A549 (cell line): ENCODE measurements around the gene FN3KRP. TPM values are rescaled to one million over a fixed set of nuclear protein-coding genes. Genes with fewer than 3 reads are reported as not detected.

Experiments
- ATAC-seq, 2 experiments: fragments of 200-7000 bp in 1 of 2; fragments of >200 bp in 1 of 2; cut with Nextera tagmentation in 1 of 2; cut with Tn5 transposase in 1 of 2; 3 replicates each; pipeline versions ENCODE4 v1.8.0 to v1.9.1; 2018 to 2020; ENCODE audit warnings: mild to moderate bottlenecking in 1 of 2, moderate library complexity in 1 of 2
- CTCF ChIA-PET: fragments of 300-600 bp; sonication (Branson Sonifier 250); formaldehyde crosslinking; extraction: SDS; loops from one replicate; lab custom pipeline; 2021; ENCODE audit warnings: antibody characterized with exemption, inconsistent platforms; lab: Yijun Ruan, JAX
- POLR2A ChIA-PET: fragments of 350-600 bp; formaldehyde crosslinking; extraction: SDS; loops from one replicate; lab custom pipeline; 2021; ENCODE audit warnings: antibody characterized with exemption, inconsistent platforms; lab: Yijun Ruan, JAX
- DNase-seq, 2 experiments: peaks; one replicate each; pipeline versions ENCODE4 v3.0.0 to v3.0.0-alpha.2; 2011 to 2016; ENCODE audit warnings: low read depth in 1 of 2, low spot score in 1 of 2
- FAIRE-seq: peaks from 2 replicates; lab custom pipeline; 2011; peaks lifted over from hg19 to GRCh38; lab: Jason Lieb, UNC
- H3K27ac ChIP-seq, 2 experiments: fragments of >200 bp; sonication (Bioruptor Twin); formaldehyde crosslinking; 3 replicates each; pipeline ENCODE4 v1.5.1; 2016 to 2017
- H3K4me1 ChIP-seq: fragments of >200 bp; sonication (Bioruptor Twin); formaldehyde crosslinking; 3 replicates; pipeline ENCODE4 v1.6.1; 2016
- H3K4me2 ChIP-seq: fragments of >200 bp; sonication (Bioruptor Twin); formaldehyde crosslinking; 3 replicates; pipeline ENCODE4 v1.6.1; 2016
- H3K4me3 ChIP-seq: fragments of >200 bp; sonication (Bioruptor Twin); formaldehyde crosslinking; 3 replicates; pipeline ENCODE4 v1.5.1; 2016
- H3K9me3 ChIP-seq: fragments of >200 bp; sonication (Bioruptor Twin); formaldehyde crosslinking; 3 replicates; pipeline ENCODE4 v1.6.1; 2016
- BCL3 ChIP-seq: fragments of >200 bp; sonication (Bioruptor Twin); formaldehyde crosslinking; IDR thresholded peaks from 3 replicates; pipeline ENCODE4 v1.6.1; 2016
- CHD2 ChIP-seq: fragments of 150-350 bp; IDR thresholded peaks from 2 replicates; pipeline ENCODE4 v1.6.1; 2014; ENCODE audit warnings: low read length; ENCODE audit not compliant: partially characterized antibody
- EP300 ChIP-seq, 2 experiments: fragments of >200 bp; sonication (Bioruptor Twin); formaldehyde crosslinking; IDR thresholded peaks; 2 replicates in 1 of 2; 3 replicates in 1 of 2; pipeline ENCODE4 v1.6.1; 2016 to 2017
- HDAC2 ChIP-seq: fragments of 200-600 bp; sonication (generic); IDR thresholded peaks from 2 replicates; pipeline ENCODE4 v1.6.1; 2016
- HEYL ChIP-seq: fragments of 250-450 bp; sonication (Bioruptor Pico); IDR thresholded peaks from 2 replicates; pipeline ENCODE4 v1.8.0; 2021; ENCODE audit warnings: mild to moderate bottlenecking, moderate library complexity
- HOXB13 ChIP-seq: fragments of 250-450 bp; sonication (Bioruptor Pico); IDR thresholded peaks from 2 replicates; pipeline ENCODE4 v1.5.0; 2020; ENCODE audit warnings: low read depth, mild to moderate bottlenecking, moderate library complexity
- JUNB ChIP-seq: fragments of >200 bp; sonication (Bioruptor Twin); formaldehyde crosslinking; IDR thresholded peaks from 2 replicates; pipeline ENCODE4 v1.6.1; 2016
- KDM1A ChIP-seq: fragments of 200-600 bp; sonication (generic); IDR thresholded peaks from 2 replicates; pipeline ENCODE4 v1.6.1; 2016; ENCODE audit warnings: low read depth, mild to moderate bottlenecking
- MAFK ChIP-seq: fragments of 450-650 bp; IDR thresholded peaks from 2 replicates; pipeline ENCODE4 v1.6.1; 2014; ENCODE audit not compliant: partially characterized antibody
- PHF8 ChIP-seq: fragments of 200-600 bp; sonication (generic); IDR thresholded peaks from 2 replicates; pipeline ENCODE4 v1.6.1; 2016; ENCODE audit warnings: low read depth, mild to moderate bottlenecking, antibody characterized with exemption, moderate library complexity, borderline replicate concordance
- POLR2AphosphoS2 ChIP-seq: conservative IDR thresholded peaks from 2 replicates; pipeline ENCODE4 v1.6.1; 2012; ENCODE audit warnings: low read length, improper control_type of control experiment, inconsistent platforms
- RAD21 ChIP-seq, 2 experiments: fragments of >200 bp in 1 of 2; sonication (Bioruptor Twin) in 1 of 2; formaldehyde crosslinking in 1 of 2; IDR thresholded peaks in 1 of 2; conservative IDR thresholded peaks in 1 of 2; 2 replicates in 1 of 2; 3 replicates in 1 of 2; pipeline ENCODE4 v1.6.1; 2012 to 2018; ENCODE audit warnings: inconsistent platforms in 1 of 2
- RFX5 ChIP-seq: fragments of 450-650 bp; IDR thresholded peaks from 2 replicates; pipeline ENCODE4 v1.7.1; 2014; ENCODE audit warnings: antibody characterized with exemption, mild to moderate bottlenecking, moderate library complexity
- SMC3 ChIP-seq: fragments of >200 bp; sonication (Bioruptor Twin); formaldehyde crosslinking; IDR thresholded peaks from 3 replicates; pipeline ENCODE4 v1.6.1; 2018; ENCODE audit warnings: inconsistent platforms
- whole genome bisulfite sequencing: methylation state at CpG from one replicate; pipeline ENCODE4 v1.1.6; 2017; ENCODE audit errors: missing lambda C conversion rate; 5-methylcytosine and 5-hydroxymethylcytosine counted together
- polyA plus RNA-seq, 4 experiments: library from polyadenylated mRNA; depleted of rRNA in 3 of 4; stranded (reverse); fragments of >200 nt; fragmentation: RNase III in 1 of 4; extraction: RNeasy Plus Mini Kit Qiagen cat#74134 plus additional on column Dnase treatment in 1 of 4; gene quantifications; 2 replicates in 3 of 4; 3 replicates in 1 of 4; pipeline ENCODE4 v1.2.3, GENCODE V29; 2011 to 2017
- TF ChIP-seq, protein P1 (sequence below): fragments of >200 bp; sonication (Bioruptor Twin); formaldehyde crosslinking; IDR thresholded peaks from 3 replicates; pipeline ENCODE4 v1.5.1; 2016
- TF ChIP-seq, protein P2 (sequence below): IDR thresholded peaks from 2 replicates; pipeline ENCODE4 v1.6.1; 2012; ENCODE audit warnings: low read depth, borderline replicate concordance
- TF ChIP-seq, protein P3 (sequence below): fragments of 250-450 bp; sonication (Bioruptor Pico); IDR thresholded peaks from 2 replicates; pipeline ENCODE4 v1.5.0; 2021; ENCODE audit warnings: mild to moderate bottlenecking, moderate library complexity, borderline replicate concordance

The FN3KRP gene
- polyA plus RNA-seq, 2 of the 4 experiments (the other 2 are of a cell fraction) = 41.1 to 62.4 TPM

DNA sequence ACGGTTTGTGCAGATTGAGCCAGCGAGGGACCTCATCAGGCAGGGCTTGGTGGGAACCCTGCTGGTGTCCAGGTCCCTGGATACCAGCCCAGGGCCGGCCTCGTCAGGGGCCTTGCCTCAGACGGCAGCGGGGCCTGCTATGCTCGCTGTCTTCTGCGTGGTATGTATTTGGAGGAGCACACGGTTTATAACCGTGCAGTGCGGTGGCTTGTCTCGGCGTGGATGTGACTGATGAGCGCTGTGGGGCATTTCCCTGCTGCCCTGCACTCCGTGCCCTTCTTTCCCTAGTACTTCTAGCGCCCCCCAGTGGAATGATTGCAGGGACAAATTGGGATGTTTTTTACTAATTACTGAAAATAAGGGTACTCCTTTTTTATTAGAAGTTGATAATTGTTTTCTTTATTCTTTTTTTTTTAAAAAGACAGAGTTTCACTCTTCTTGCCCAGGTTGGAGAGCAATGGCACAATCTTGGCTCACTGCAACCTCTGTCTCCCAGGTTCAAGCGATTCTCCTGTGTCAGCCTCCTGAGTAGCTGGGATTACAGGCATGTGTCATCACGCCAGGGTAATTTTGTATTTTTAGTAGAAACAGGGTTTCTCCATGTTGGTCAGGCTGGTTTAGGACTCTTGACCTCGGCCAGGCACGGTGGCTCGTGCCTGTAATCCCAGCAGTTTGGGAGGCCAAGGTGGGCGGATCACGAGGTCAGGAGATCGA, 50.7 kb downstream of the FN3KRP start:
- ChIA-PET POLR2A (no interaction called here), CTCF (interaction anchor here (0.8 to 20.7 kb wide), 8 partner anchors 10 to 432 kb away, joined by 3 to 450 read pairs (median 4); no protein-coding TSS in a partner anchor)
- no peak overlapping the region for H3K4me3 ChIP-seq
- peak; percentile 57 to 65 for DNase-seq
- H3K4me1 ChIP-seq = no peaks in the 10 kb centered on the region
- WGBS = 70% methylated on average over 24 of the region's 24 CpGs
- no peak overlapping the region for H3K4me2 ChIP-seq
- peak; percentile 76 to 83 for TF ChIP-seq RAD21 (conservative IDR thresholded peaks at IDR 0.05 in 1 of 2, IDR thresholded peaks at IDR 0.05 in 1 of 2)
- TF ChIP-seq, protein P1, sequence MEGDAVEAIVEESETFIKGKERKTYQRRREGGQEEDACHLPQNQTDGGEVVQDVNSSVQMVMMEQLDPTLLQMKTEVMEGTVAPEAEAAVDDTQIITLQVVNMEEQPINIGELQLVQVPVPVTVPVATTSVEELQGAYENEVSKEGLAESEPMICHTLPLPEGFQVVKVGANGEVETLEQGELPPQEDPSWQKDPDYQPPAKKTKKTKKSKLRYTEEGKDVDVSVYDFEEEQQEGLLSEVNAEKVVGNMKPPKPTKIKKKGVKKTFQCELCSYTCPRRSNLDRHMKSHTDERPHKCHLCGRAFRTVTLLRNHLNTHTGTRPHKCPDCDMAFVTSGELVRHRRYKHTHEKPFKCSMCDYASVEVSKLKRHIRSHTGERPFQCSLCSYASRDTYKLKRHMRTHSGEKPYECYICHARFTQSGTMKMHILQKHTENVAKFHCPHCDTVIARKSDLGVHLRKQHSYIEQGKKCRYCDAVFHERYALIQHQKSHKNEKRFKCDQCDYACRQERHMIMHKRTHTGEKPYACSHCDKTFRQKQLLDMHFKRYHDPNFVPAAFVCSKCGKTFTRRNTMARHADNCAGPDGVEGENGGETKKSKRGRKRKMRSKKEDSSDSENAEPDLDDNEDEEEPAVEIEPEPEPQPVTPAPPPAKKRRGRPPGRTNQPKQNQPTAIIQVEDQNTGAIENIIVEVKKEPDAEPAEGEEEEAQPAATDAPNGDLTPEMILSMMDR = peak; percentile 84
- TF ChIP-seq SMC3 = peak; percentile 75
- TF ChIP-seq JUNB = no peak
- peak; percentile 54 to 79; a peak in 4 of 6 replicates for ATAC-seq
- no peak overlapping the region for H3K27ac ChIP-seq
- FAIRE-seq = no peak
- H3K9me3 ChIP-seq = no peaks in the 10 kb centered on the region

DNA sequence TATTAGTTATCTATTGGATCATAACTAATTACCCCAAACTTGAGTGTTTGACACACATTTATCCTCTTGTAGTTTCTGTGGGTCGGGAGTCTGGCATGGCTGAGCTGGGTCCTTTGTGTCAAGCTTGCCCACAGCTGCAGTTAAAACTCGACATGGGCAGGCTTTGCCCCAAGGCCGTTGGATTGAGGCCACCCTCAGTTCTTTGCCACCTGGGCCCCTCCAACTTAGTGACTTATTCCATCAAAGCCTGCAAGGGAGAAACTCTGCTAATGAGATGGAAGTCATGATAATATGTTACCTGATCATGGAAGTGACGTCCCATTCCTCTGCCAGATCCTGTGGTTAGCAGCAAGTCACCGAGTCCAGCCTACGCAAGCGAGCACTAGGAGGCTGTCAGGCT, 52.5 kb downstream of the FN3KRP start:
- DNase-seq = no peak
- no peaks in the 10 kb centered on the region for H3K4me1 ChIP-seq
- FAIRE-seq = no peak
- H3K27ac ChIP-seq = no peak overlapping the region
- TF ChIP-seq CHD2 = no peak
- TF ChIP-seq RFX5 = no peak
- TF ChIP-seq, protein P2, sequence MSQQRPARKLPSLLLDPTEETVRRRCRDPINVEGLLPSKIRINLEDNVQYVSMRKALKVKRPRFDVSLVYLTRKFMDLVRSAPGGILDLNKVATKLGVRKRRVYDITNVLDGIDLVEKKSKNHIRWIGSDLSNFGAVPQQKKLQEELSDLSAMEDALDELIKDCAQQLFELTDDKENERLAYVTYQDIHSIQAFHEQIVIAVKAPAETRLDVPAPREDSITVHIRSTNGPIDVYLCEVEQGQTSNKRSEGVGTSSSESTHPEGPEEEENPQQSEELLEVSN = no peak
- TF ChIP-seq POLR2AphosphoS2 = no peak
- TF ChIP-seq EP300 (IDR thresholded peaks at IDR 0.05) = no peak
- TF ChIP-seq HDAC2 = no peak
- TF ChIP-seq HEYL (CRISPR knock-in tag) = no peak
- TF ChIP-seq BCL3 = no peak
- TF ChIP-seq PHF8 = no peak
- TF ChIP-seq MAFK = no peak
- TF ChIP-seq, protein P3, sequence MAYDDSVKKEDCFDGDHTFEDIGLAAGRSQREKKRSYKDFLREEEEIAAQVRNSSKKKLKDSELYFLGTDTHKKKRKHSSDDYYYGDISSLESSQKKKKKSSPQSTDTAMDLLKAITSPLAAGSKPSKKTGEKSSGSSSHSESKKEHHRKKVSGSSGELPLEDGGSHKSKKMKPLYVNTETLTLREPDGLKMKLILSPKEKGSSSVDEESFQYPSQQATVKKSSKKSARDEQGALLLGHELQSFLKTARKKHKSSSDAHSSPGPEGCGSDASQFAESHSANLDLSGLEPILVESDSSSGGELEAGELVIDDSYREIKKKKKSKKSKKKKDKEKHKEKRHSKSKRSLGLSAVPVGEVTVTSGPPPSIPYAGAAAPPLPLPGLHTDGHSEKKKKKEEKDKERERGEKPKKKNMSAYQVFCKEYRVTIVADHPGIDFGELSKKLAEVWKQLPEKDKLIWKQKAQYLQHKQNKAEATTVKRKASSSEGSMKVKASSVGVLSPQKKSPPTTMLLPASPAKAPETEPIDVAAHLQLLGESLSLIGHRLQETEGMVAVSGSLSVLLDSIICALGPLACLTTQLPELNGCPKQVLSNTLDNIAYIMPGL = no peak
- TF ChIP-seq, protein P1 = no peak
- TF ChIP-seq KDM1A = no peak
- no peak for TF ChIP-seq HOXB13 (CRISPR knock-in tag)
- no peaks in the 10 kb centered on the region for H3K9me3 ChIP-seq
- no peak for ATAC-seq
- H3K4me3 ChIP-seq = no peak overlapping the region
- CTCF ChIA-PET = interaction anchor here (3.8 to 20.7 kb wide), 3 partner anchors 8 to 106 kb away, joined by 27 to 450 read pairs (median 106); no protein-coding TSS in a partner anchor
- WGBS = 86% methylated on average over 7 of the region's 7 CpGs
- POLR2A ChIA-PET = no interaction called here
- no peak overlapping the region for H3K4me2 ChIP-seq
